K562 (cell line): ENCODE results near the gene XKR7. TPM values are rescaled to one million over a fixed set of nuclear protein-coding genes. Genes with fewer than 3 reads are reported as not detected.

ENCODE experiments used
- GATAD2B ChIP-seq: fragments of 450-650 bp; IDR thresholded peaks from 2 replicates; pipeline ENCODE4 v1.6.1; 2017; ENCODE audit warnings: mild to moderate bottlenecking, borderline replicate concordance
- GTF2A2 ChIP-seq: IDR thresholded peaks from 2 replicates; pipeline ENCODE4 v1.6.1; 2016; ENCODE audit warnings: mild to moderate bottlenecking, missing genetic modification characterization, missing compliant biosample characterization
- HIVEP1 ChIP-seq: fragments of 250-450 bp; sonication (Bioruptor Pico); IDR thresholded peaks from 2 replicates; pipeline ENCODE4 v1.4.0; 2020; ENCODE audit warnings: mild to moderate bottlenecking
- JUN ChIP-seq, 2 experiments: sonication (generic) in 1 of 2; formaldehyde crosslinking in 1 of 2; IDR thresholded peaks; 2 replicates each; pipeline versions ENCODE4 v1.6.1 to v1.8.0; 2012 to 2022; ENCODE audit warnings: borderline replicate concordance in 2 of 2, mild to moderate bottlenecking in 2 of 2, improper control_type of control experiment in 1 of 2, low read depth in 1 of 2, low read length in 1 of 2, missing genetic modification reagents in 1 of 2
- MECOM ChIP-seq: fragments of 250-450 bp; sonication (Bioruptor Pico); IDR thresholded peaks from 2 replicates; pipeline ENCODE4 v1.8.0; 2022; ENCODE audit warnings: inconsistent platforms
- MEF2D ChIP-seq: conservative IDR thresholded peaks from 2 replicates; pipeline ENCODE4 v1.6.1; 2016; ENCODE audit warnings: low read depth, missing genetic modification characterization, missing compliant biosample characterization
- NFXL1 ChIP-seq: fragments of 450-650 bp; formaldehyde crosslinking; IDR thresholded peaks from 2 replicates; pipeline ENCODE4 v1.4.0; 2021; ENCODE audit warnings: mild to moderate bottlenecking
- NR2C1 ChIP-seq, 2 experiments: fragments of 450-650 bp; IDR thresholded peaks; 2 replicates each; pipeline ENCODE4 v1.6.1; 2017; ENCODE audit warnings: mild to moderate bottlenecking in 2 of 2, antibody characterized with exemption in 1 of 2, inconsistent platforms in 1 of 2, missing compliant biosample characterization in 1 of 2, missing genetic modification characterization in 1 of 2
- NR4A1 ChIP-seq, 2 experiments: fragments of 250-450 bp in 1 of 2; fragments of 450-650 bp in 1 of 2; sonication (Bioruptor Pico) in 1 of 2; IDR thresholded peaks; 2 replicates each; pipeline versions ENCODE4 v1.4.0 to v1.6.1; 2016 to 2020; ENCODE audit warnings: mild to moderate bottlenecking in 2 of 2, missing compliant biosample characterization in 1 of 2, missing genetic modification characterization in 1 of 2, moderate library complexity in 1 of 2
- PBX2 ChIP-seq, 2 experiments: IDR thresholded peaks in 1 of 2; conservative IDR thresholded peaks in 1 of 2; 2 replicates each; pipeline ENCODE4 v1.6.1; 2016; ENCODE audit warnings: low read depth in 2 of 2, mild to moderate bottlenecking in 1 of 2, missing compliant biosample characterization in 1 of 2, missing genetic modification characterization in 1 of 2, moderate library complexity in 1 of 2
- SMAD1 ChIP-seq: fragments of 150-350 bp; IDR thresholded peaks from 2 replicates; pipeline ENCODE4 v1.6.1; 2014; ENCODE audit warnings: low read length, low read depth; ENCODE audit not compliant: partially characterized antibody
- SMAD4 ChIP-seq: fragments of 250-450 bp; sonication (Bioruptor Pico); conservative IDR thresholded peaks from 2 replicates; pipeline ENCODE4 v1.8.0; 2021; ENCODE audit warnings: inconsistent platforms, mild to moderate bottlenecking, moderate library complexity
- SMARCA5 ChIP-seq: fragments of 450-650 bp; IDR thresholded peaks from 2 replicates; pipeline ENCODE4 v1.6.1; 2016
- TEAD1 ChIP-seq, 2 experiments: fragments of 450-650 bp in 1 of 2; sonication (generic) in 1 of 2; formaldehyde crosslinking; IDR thresholded peaks; 2 replicates each; pipeline versions ENCODE4 v1.4.0 to v1.8.0; 2020 to 2022; ENCODE audit warnings: mild to moderate bottlenecking in 2 of 2, missing genetic modification reagents in 1 of 2
- U2AF1 ChIP-seq: fragments of 200-400 bp; formaldehyde crosslinking; optimal IDR thresholded peaks from 2 replicates; pipeline ENCODE3; 2017; ENCODE audit warnings: mild to moderate bottlenecking, low read depth, low read length, moderate library complexity
- ZBTB12 ChIP-seq: fragments of 250-450 bp; sonication (Bioruptor Pico); IDR thresholded peaks from 2 replicates; pipeline ENCODE4 v1.4.0; 2020
- ZNF175 ChIP-seq: fragments of 200-800 bp; sonication (Bioruptor generic); IDR thresholded peaks from 2 replicates; pipeline ENCODE4 v1.6.1; 2016; ENCODE audit warnings: low read depth, mild to moderate bottlenecking, missing genetic modification characterization, missing compliant biosample characterization
- ZNF311 ChIP-seq: fragments of 250-450 bp; sonication (Bioruptor Pico); IDR thresholded peaks from 2 replicates; pipeline ENCODE4 v1.4.0; 2020; ENCODE audit warnings: mild to moderate bottlenecking, moderate library complexity
- polyA plus RNA-seq, 8 experiments: library from polyadenylated mRNA; depleted of rRNA in 4 of 8; stranded (reverse) in 5 of 8; unstranded in 3 of 8; fragments of >200 nt; fragmentation: Nextera tagmentation in 2 of 8; fragmentation: Illumina TruSeq in 1 of 8; extraction: Ambion mirVana in 2 of 8; extraction: Trizol in 1 of 8; gene quantifications; 2 replicates each; pipeline versions ENCODE4 v1.2.1 to v1.2.3, GENCODE V29; 2011 to 2014; ENCODE audit warnings: inconsistent platforms in 1 of 8, missing spikeins in 1 of 8
- total RNA-seq, 7 experiments: library from RNA; depleted of rRNA in 6 of 7; stranded (reverse); fragments of >200 nt in 6 of 7; fragmentation: Illumina TruSeq in 2 of 7; extraction: Trizol in 2 of 7; gene quantifications; 2 replicates each; pipeline versions ENCODE4 v1.2.1 to v1.2.3, GENCODE V29; 2011 to 2021; ENCODE audit warnings: low replicate concordance in 1 of 7
- TF ChIP-seq, protein P1 (sequence below): fragments of 450-650 bp; conservative IDR thresholded peaks from 2 replicates; pipeline ENCODE4 v1.6.1; 2016; ENCODE audit warnings: missing genetic modification characterization, low read depth, mild to moderate bottlenecking, control low read depth, missing compliant biosample characterization
- TF ChIP-seq, protein P2 (sequence below), 2 experiments: fragments of 250-450 bp in 1 of 2; fragments of 450-650 bp in 1 of 2; sonication (Bioruptor Pico) in 1 of 2; IDR thresholded peaks; 2 replicates each; pipeline versions ENCODE4 v1.6.1 to v1.8.0; 2016 to 2021; ENCODE audit warnings: mild to moderate bottlenecking in 2 of 2, moderate library complexity in 2 of 2, missing compliant biosample characterization in 1 of 2, missing genetic modification characterization in 1 of 2

Gene XKR7
- total and polyA plus RNA-seq, 9 of the 15 experiments (the other 6 are each of a cell fraction or from before 2014, with no cell fraction given): 0.02 TPM; not detected in 8

DNA sequence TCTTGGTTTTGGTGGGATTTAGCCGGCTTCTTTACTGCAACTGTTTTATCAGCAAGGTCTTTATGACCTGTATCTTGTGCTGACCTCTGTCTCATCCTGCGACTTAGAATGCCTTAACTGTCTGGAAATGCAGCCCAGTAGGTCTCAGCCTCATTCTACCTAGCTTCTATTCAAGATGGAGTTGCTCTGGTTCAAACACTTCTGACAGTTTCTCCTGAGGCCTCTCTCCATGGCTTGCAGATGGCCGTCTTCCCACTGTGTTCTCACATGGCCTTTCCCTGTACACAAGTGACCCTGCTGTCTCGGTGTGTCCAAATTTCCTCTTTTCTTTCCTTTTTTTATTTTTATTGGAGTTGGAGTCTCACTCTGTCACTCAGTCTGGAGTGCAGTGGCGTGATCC lies 38.1 kb downstream of the XKR7 start (continued):
- TF ChIP-seq MECOM (CRISPR knock-in tag): no peak
- no peak for TF ChIP-seq PBX2 (CRISPR knock-in tag; IDR thresholded peaks at IDR 0.05; ENCODE audit: low read depth)
- TF ChIP-seq PBX2 (tag; conservative IDR thresholded peaks at IDR 0.05; ENCODE audit: low read depth): 0 out of 2 replicates have a peak, but pooled peaks have one; percentile 8
- TF ChIP-seq, protein P1, sequence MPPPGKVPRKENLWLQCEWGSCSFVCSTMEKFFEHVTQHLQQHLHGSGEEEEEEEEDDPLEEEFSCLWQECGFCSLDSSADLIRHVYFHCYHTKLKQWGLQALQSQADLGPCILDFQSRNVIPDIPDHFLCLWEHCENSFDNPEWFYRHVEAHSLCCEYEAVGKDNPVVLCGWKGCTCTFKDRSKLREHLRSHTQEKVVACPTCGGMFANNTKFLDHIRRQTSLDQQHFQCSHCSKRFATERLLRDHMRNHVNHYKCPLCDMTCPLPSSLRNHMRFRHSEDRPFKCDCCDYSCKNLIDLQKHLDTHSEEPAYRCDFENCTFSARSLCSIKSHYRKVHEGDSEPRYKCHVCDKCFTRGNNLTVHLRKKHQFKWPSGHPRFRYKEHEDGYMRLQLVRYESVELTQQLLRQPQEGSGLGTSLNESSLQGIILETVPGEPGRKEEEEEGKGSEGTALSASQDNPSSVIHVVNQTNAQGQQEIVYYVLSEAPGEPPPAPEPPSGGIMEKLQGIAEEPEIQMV (tag): 0 out of 2 replicates have a peak, but pooled peaks have one; percentile 23
- peak; percentile 86 for TF ChIP-seq MEF2D (tag)
- TF ChIP-seq JUN (IDR thresholded peaks at IDR 0.05; ENCODE audit: borderline replicate concordance, low read depth, low read length): no peak
- TF ChIP-seq JUN (CRISPR knock-in tag; IDR thresholded peaks at IDR 0.05; ENCODE audit: borderline replicate concordance): no peak
- TF ChIP-seq SMAD4 (CRISPR knock-in tag): peak; percentile 73
- TF ChIP-seq ZBTB12 (CRISPR knock-in tag): peak; percentile 22; the same call in 1 of the 2 replicates
- no peak for TF ChIP-seq NR2C1 (IDR thresholded peaks at IDR 0.05)
- TF ChIP-seq NR2C1 (tag; IDR thresholded peaks at IDR 0.05): peak; percentile 68
- peak; percentile 50; the same call in 1 of the 2 replicates for TF ChIP-seq ZNF175 (CRISPR knock-in tag)
- TF ChIP-seq SMAD1: no peak
- TF ChIP-seq ZNF311 (CRISPR knock-in tag): peak; percentile 56; the same call in 1 of the 2 replicates
- 0 out of 4 replicates have a peak, but pooled peaks of 1 of the 2 experiments have one; percentile 36 for TF ChIP-seq TEAD1 (CRISPR knock-in tag; IDR thresholded peaks at IDR 0.05)
- 0 out of 2 replicates have a peak, but pooled peaks have one; percentile 77 for TF ChIP-seq HIVEP1 (CRISPR knock-in tag)
- TF ChIP-seq NFXL1 (CRISPR knock-in tag): peak; percentile 68; the same call in 1 of the 2 replicates
- TF ChIP-seq U2AF1: no peak
- TF ChIP-seq, protein P2, sequence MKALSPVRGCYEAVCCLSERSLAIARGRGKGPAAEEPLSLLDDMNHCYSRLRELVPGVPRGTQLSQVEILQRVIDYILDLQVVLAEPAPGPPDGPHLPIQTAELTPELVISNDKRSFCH (CRISPR knock-in tag; IDR thresholded peaks at IDR 0.05): no peak
- TF ChIP-seq, protein P2 (tag; IDR thresholded peaks at IDR 0.05): peak; percentile 85
- no peak for TF ChIP-seq SMARCA5
- TF ChIP-seq GTF2A2 (tag): peak; percentile 74
- TF ChIP-seq GATAD2B: no peak
- TF ChIP-seq NR4A1 (CRISPR knock-in tag; IDR thresholded peaks at IDR 0.05): no peak
- TF ChIP-seq NR4A1 (tag; IDR thresholded peaks at IDR 0.05): peak; percentile 88
